Esophagus (tissue), 2 donors: ENCODE data around the gene IL17REL. TPM values are rescaled to one million over a fixed set of nuclear protein-coding genes. Genes with fewer than 3 reads are reported as not detected.

Experiments used
- H3K27ac ChIP-seq, 2 donors: one replicate each; pipeline ENCODE4 v1.5.1; 2013; ENCODE audit warnings: low read depth in 2 of 2, mild to moderate bottlenecking in 2 of 2, inconsistent platforms in 1 of 2, low read length in 1 of 2, moderate library complexity in 1 of 2
- H3K27me3 ChIP-seq, 2 donors: one replicate each; pipeline ENCODE4 v1.6.1; 2013; ENCODE audit warnings: low read length in 2 of 2, control low read depth in 1 of 2, mild to moderate bottlenecking in 1 of 2; ENCODE audit not compliant: insufficient read depth in 2 of 2, control insufficient read depth in 1 of 2
- H3K36me3 ChIP-seq, 2 donors: one replicate each; pipeline ENCODE4 v1.6.1; 2013; ENCODE audit warnings: low read length in 1 of 2; ENCODE audit not compliant: control insufficient read depth in 2 of 2, insufficient read depth in 2 of 2
- H3K4me1 ChIP-seq, 2 donors: one replicate each; pipeline ENCODE4 v1.6.1; 2013; ENCODE audit warnings: low read length in 1 of 2; ENCODE audit not compliant: control insufficient read depth in 2 of 2, insufficient read depth in 2 of 2
- H3K4me3 ChIP-seq, 2 donors: one replicate each; pipeline ENCODE4 v1.5.1; 2013; ENCODE audit warnings: low read length in 2 of 2, mild to moderate bottlenecking in 2 of 2, low read depth in 1 of 2, moderate library complexity in 1 of 2
- H3K9me3 ChIP-seq, 2 donors: one replicate each; pipeline ENCODE4 v1.6.1; 2013; ENCODE audit warnings: mild to moderate bottlenecking in 2 of 2, low read depth in 1 of 2, low read length in 1 of 2, moderate library complexity in 1 of 2; ENCODE audit not compliant: control insufficient read depth in 2 of 2, insufficient read depth in 1 of 2
- WGBS, 2 donors: extraction: QIAGEN DNeasy Blood & Tissue Kit; methylation state at CpG; one replicate each; pipeline ENCODE4 v1.1.7; 2013; 5-methylcytosine and 5-hydroxymethylcytosine counted together
- polyA plus RNA-seq, 2 donors: library from polyadenylated mRNA; stranded (reverse); fragments of 200-250 nt; gene quantifications; one replicate each; pipeline ENCODE4 v1.2.3, GENCODE V29; 2013
- donor health status: healthy with polysubstance abuse.
- donor health status: Bipolar disorder and iron deficiency.

IL17REL gene
- polyA plus RNA-seq, 2 donors, result not detected

DNA sequence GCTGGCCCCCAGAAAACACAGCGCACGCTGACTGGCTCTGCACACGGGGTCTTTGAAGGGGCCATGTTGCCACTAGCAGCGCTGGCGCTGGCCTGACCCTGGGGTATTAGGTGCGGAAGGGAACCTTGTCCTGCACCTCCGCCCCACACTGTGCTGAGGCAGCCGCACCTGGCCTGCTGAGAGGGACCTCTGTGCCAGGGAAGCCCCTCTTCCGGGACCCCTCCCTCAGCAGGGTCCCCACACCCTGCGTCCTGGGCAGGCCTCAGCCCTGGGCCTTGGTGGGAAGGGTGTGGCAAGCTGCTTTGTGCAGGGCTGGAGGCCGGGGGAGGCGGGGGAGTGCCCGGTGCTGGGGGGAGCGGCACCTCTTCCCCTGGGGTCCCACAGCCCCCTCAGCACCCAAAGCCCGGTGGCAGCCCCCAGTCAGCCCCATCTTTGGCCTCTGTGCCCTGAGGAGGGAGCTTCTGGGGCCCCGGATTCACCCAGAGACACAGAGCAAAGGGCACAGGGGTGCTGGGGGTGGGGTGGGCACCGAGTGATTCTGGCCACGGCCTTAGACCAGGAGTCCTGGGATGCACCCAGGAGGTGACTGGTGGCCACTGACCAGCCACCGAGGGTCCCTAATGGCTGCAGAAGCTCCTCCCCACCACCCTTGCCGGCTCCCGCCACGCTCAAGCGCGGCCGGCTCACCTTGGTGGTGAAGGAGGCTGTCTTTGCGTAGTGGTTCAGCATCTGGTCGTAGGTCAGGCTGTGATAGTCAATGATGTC, 34.1 kb upstream of the IL17REL start:
- Histone ChIP-seq H3K4me3 (no peak overlapping the region), H3K9me3 (no peaks in the 10 kb centered on the region), H3K4me1 (no peaks in the 10 kb centered on the region), H3K27me3 (no peaks in the 10 kb centered on the region), H3K36me3 (no peaks in the 10 kb centered on the region), H3K27ac (no peak overlapping the region)
- 77 to 83% methylated on average over 24 to 27 of the region's 27 CpGs for WGBS, 2 donors

DNA sequence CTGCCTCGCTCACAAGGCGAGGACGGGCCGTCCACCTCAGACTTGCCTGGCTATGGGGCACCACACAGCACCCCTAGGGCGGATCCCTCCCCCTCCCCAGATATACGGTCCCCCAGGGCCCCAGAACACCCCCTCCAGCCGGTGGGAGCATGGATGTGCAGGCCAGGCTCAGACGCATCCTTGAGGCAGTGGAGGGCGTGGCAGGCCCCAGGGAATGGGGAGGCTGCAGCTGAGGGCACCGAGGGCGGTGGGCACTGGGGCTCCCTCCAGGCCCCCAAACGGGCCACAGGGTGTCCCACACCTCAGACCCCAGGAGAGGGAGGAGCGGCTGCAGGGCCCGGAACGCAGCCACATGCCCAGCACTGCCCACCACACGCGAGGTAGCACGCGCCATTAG, 33.5 kb upstream of the IL17REL start:
- Histone ChIP-seq H3K9me3 (no peaks in the 10 kb centered on the region), H3K27ac (no peak overlapping the region), H3K4me3 (no peak overlapping the region), H3K36me3 (no peaks in the 10 kb centered on the region), H3K4me1 (no peaks in the 10 kb centered on the region), H3K27me3 (no peaks in the 10 kb centered on the region)
- 66 to 70% methylated on average over 17 to 19 of the region's 19 CpGs for WGBS, 2 donors

DNA sequence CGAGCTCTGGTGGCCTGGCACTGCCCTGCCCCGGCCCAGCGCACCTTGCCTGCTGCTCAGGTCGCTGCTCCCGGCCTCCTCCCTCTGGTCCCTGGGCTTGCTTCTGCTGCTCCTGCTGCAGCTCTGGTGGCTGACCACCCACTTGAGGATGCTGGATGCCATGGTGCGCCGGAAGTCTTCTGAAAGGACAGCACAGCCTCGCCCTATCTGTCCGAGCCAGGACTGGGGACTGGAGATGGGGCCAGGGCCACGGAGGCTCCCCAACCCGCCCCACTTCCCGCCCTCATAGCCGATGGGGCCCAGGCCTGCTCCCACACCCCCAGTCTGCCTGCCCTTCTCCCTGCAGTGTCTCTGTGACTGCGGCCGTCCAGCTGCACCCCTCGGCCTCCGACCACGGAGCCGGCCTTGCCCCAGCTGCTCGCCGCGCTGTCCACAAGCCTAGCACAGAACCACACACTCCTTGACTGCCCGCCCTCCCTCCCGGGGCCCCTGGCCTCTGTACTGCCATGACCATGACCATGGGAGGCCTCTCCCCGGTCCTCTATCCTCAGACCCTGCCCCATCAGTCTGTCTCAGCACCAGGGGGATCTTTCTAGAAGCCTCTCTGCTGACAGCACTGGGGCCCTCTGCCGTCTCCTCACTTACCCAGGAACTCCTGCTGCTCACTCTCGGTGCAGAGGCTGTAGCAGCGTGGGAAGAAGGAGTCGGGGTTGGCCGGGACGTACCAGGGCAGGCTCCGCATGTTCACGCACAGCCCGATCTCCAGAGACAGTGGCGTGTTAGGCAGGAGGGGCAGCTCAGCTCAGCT, 32.9 kb upstream of the IL17REL start:
- Histone ChIP-seq H3K9me3 (no peaks in the 10 kb centered on the region), H3K4me3 (no peak overlapping the region), H3K36me3 (no peaks in the 10 kb centered on the region), H3K27ac (no peak overlapping the region), H3K4me1 (no peaks in the 10 kb centered on the region), H3K27me3 (no peaks in the 10 kb centered on the region)
- WGBS, 2 donors, result 62 to 77% methylated on average over 26 to 35 of the region's 35 CpGs

DNA sequence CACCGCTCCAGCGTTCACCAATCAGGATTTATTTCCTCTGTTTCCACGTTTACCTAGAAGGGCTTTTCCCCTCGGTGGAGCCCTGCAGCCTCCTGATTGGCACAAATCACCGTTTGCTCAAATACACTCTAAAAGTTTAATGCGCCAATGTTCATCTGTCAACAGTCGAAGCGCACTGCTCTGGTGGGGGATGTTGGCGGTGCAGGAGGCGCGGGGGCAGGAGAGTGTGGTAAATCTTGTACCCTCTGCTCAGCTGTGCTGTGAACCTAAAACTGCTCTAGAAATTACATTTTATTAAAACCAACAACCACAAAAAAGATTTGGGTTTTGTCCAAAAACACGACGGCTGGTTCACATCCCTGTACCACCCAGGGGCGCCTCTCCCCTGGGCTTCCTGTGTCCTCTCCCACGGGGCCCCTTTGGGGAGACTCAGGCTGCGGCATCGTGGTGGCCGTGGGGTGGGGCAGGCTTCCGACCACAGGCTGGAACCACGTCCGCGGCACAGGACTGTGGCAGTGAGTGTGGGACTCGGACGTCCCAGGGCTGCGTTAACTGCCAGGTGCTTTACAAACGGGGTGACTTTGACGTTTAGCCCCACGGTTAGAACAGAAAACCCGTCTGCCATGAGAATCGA, 32.0 kb upstream of the IL17REL start:
- H3K4me1 ChIP-seq, result no peaks in the 10 kb centered on the region

DNA sequence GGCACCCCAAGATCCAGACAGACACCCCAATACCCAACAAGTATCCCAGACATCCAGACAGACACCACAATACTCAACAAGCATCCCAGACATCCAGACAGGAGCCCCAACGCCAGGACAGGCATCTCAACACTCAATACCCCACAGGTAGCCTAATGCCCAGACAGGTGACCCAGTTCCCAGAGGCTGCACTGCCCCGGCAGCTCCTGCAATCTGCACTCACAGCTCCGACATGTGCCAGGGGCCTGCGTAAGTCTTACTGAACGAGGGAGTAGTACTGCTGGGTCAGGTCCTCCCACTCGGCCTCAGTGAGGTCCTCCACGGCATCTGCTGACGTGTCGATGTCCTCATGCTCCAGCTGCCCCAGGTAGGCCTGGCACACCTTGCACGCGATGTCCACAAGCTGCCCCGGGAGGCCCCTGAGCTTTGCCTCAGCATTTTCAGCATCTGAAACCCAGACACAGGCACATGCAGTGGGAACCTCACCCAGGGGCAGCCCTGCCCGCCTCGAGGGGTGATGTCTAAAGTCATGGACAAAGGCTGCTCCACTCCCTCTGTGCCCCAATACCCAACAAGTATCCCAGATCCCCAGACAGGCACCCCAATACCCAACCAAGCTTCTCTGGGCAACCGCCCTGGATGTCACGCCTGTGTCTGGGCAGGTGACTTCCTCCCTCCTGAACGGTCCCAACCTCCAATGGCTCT, 28.9 kb upstream of the IL17REL start:
- Histone ChIP-seq H3K36me3 (no peaks in the 10 kb centered on the region), H3K27me3 (peaks cover 0 to 2% of the 10 kb centered on the region in 2 donors), H3K9me3 (peaks cover 0 to 8% of the 10 kb centered on the region in 2 donors), H3K27ac (no peak overlapping the region), H3K4me3 (no peak overlapping the region), H3K4me1 (no peaks in the 10 kb centered on the region)
- 84 to 88% methylated on average over 17 of the region's 17 CpGs for WGBS, 2 donors

More for the DNA sequence above, 32.0 kb upstream of the IL17REL start:
- Histone ChIP-seq H3K4me3 (no peak overlapping the region), H3K9me3 (peaks cover 0 to 6% of the 10 kb centered on the region in 2 donors), H3K36me3 (no peaks in the 10 kb centered on the region), H3K27me3 (no peaks in the 10 kb centered on the region), H3K27ac (no peak overlapping the region)
- WGBS, 2 donors, result 56 to 65% methylated on average over 30 of the region's 30 CpGs

DNA sequence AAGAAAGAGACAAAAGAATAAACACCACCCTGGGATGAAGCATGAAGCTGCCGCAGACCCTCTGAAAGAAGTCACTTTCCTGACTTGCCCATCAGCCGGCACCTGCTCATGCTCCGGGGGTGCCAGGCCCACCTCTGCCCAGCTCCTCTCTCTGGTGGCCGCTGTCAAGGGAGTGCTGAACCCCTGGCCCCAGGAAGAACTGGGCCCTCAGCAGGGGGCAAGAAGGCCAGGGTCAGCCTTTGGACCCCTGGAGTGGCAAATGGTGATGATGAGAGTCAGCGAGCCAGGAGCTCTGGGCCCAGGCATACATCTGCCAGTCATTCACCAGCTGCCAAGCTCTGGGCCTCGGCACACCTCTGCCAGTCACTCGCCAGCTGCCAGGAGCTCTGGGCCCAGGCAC, 28.2 kb upstream of the IL17REL start:
- H3K4me1 ChIP-seq, result no peaks in the 10 kb centered on the region
- peaks cover 0 to 2% of the 10 kb centered on the region in 2 donors for H3K27me3 ChIP-seq
- no peak overlapping the region for H3K27ac ChIP-seq
- peaks cover 0 to 8% of the 10 kb centered on the region in 2 donors for H3K9me3 ChIP-seq
- WGBS, 2 donors, result 78 to 79% methylated on average over 7 of the region's 7 CpGs
- H3K36me3 ChIP-seq, result no peaks in the 10 kb centered on the region
- H3K4me3 ChIP-seq, result no peak overlapping the region

DNA sequence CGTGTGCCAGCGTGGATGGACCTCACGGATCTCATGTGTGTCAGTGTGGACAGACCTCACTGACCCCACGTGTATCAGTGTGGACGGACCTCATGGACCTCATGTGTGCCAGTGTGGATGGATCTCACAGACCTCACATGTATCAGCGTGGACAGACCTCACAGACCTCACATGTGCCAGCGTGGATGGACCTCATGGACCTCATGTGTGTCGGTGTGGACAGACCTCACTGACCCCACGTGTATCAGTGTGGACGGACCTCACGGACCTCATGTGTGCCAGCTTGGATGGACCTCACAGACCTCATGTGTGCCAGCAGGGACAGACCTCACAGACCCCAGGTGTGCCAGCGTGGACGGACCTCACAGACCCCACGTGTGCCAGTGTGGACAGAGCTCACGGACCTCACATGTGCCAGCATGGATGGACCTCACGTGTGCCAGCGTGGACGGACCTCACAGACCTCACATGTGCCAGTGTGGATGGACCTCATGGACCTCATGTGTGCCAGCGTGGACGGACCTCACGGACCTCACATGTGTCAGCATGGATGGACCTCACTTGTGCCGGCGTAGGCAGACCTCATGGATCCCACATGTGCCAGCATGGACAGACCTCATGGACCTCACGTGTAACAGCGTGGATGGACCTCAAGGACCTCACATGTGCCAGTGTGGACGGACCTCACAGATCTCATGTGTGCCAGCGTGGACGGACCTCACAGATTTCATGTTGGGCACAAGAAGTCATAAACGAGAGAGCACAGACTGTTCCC, 27.3 kb upstream of the IL17REL start:
- Histone ChIP-seq H3K27ac (no peak overlapping the region), H3K27me3 (peaks cover 0 to 2% of the 10 kb centered on the region in 2 donors), H3K9me3 (peaks cover 0 to 8% of the 10 kb centered on the region in 2 donors), H3K4me1 (no peaks in the 10 kb centered on the region), H3K36me3 (no peaks in the 10 kb centered on the region), H3K4me3 (no peak overlapping the region)
- WGBS, 2 donors, result 91 to 93% methylated on average over 29 of the region's 29 CpGs

DNA sequence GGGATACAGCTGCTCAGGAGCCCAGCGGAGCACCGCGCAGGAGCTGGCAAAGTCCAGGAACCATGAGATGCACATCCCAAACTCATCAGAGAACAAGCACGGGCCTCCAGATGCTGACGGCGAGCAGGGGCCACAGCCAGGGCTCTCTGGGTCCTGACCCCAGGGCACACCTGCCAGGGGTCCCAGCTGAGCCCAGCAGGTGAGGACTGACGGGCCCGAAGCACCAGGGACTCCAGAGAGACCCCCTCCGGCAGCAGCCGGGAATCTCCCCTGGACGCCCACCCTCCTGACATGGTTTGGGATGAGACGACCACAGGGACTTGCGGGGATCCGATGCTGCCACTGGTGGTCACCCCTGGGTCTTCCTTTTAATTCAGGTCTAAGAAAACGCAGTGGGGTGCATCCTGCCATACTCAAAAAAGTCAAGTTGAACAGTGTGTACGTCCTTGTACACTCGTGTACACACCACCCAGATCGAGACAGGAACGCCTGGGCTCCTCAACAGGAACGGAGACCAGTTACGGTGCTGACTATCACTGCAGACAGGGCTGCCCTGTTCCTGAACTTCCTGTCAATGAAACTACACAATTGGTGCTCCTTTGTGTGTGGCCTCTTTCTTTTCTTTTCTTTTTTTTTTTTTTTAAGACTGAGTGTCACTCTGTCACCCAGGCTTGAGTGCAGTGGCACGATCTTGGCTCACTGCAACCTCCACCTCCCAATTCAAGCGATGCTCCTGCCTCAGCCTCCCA, 23.6 kb upstream of the IL17REL start:
- peaks cover 0 to 5% of the 10 kb centered on the region in 2 donors for H3K27me3 ChIP-seq
- WGBS, 2 donors, result 82 to 83% methylated on average over 23 of the region's 23 CpGs
- H3K4me1 ChIP-seq, result no peaks in the 10 kb centered on the region
- H3K9me3 ChIP-seq, result peaks cover 0 to 8% of the 10 kb centered on the region in 2 donors
- H3K36me3 ChIP-seq, result no peaks in the 10 kb centered on the region
- no peak overlapping the region for H3K27ac ChIP-seq
- H3K4me3 ChIP-seq, result no peak overlapping the region
